ENCODE data around the gene SYNM. TPM values are rescaled to one million over a fixed set of nuclear protein-coding genes. Genes with fewer than 3 reads are reported as not detected.

The SYNM gene
- total and polyA plus RNA-seq, 2 of the 8 experiments (the other 6 are each of a cell fraction or from before 2014, with no cell fraction given): 0.89 to 2.0 TPM

DNA sequence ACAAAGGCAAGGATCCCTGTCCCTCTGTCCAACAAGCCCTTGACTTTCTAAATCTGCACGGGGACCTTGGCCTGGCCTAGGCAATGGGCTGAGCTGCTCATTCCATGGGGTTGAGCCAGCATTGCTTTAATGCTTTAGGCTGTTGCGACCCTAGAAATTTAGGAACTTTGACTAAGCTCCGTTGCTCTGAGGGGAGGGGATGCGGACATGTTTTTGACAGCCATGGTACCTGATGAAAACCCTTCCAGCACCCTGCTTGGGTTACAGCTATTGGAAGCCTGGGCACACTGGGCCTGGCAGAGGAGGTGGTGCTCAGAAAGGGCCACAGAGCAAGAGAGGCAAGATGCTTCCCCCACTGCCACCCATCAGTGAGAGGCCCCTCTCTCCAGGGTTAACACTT is 37.1 kb downstream of the SYNM start (continued):
- TF ChIP-seq RXRA (IDR thresholded peaks at IDR 0.05; ENCODE audit: insufficient read depth, low read depth, low read length): no peak
- TF ChIP-seq SIX5 (IDR thresholded peaks at IDR 0.05; ENCODE audit: low read depth, low read length): no peak
- no peak for TF ChIP-seq POLR2A (IDR thresholded peaks at IDR 0.05; ENCODE audit: control extremely low read depth in 1 of 2, low read depth in 2 of 2, low read length in 2 of 2)
- no peak for TF ChIP-seq TBP (IDR thresholded peaks at IDR 0.05; ENCODE audit: low read depth, low read length)
- TF ChIP-seq BRCA1 (IDR thresholded peaks at IDR 0.05; ENCODE audit: low read depth, low read length): no peak
- TF ChIP-seq EZH2 (IDR thresholded peaks at IDR 0.05; ENCODE audit: low read depth, low read length, severe bottlenecking): no peak
